HL-60 (cell line): ENCODE measurements around the gene CNST.

Experiments used
- DNase-seq, 2 experiments: peaks; one replicate each; pipeline ENCODE4 v3.0.0-alpha.2; 2010 to 2020; ENCODE audit warnings: low read depth in 1 of 2, low spot score in 1 of 2
- H3K27ac ChIP-seq: fragments of 250-450 bp; sonication (Bioruptor Pico); replicated peaks from 2 replicates; pipeline ENCODE4 v1.5.1; 2020; ENCODE audit warnings: mild to moderate bottlenecking, moderate library complexity
- H3K27me3 ChIP-seq: fragments of 250-450 bp; sonication (Bioruptor Pico); 2 replicates; pipeline ENCODE4 v1.5.1; 2021; ENCODE audit warnings: mild to moderate bottlenecking, moderate library complexity; ENCODE audit not compliant: insufficient read depth, poor library complexity, severe bottlenecking
- H3K4me3 ChIP-seq: replicated peaks from 2 replicates; pipeline ENCODE4 v1.5.1; 2011; ENCODE audit warnings: mild to moderate bottlenecking, control low read depth, low read length; ENCODE audit not compliant: insufficient read depth
- GABPA ChIP-seq: IDR thresholded peaks from 2 replicates; pipeline ENCODE4 v1.6.1; 2012; ENCODE audit warnings: low read depth
- POLR2AphosphoS5 ChIP-seq: IDR thresholded peaks from 2 replicates; pipeline ENCODE4 v1.6.1; 2012; ENCODE audit warnings: low read depth
- REST ChIP-seq: IDR thresholded peaks from 2 replicates; pipeline ENCODE4 v1.6.1; 2012; ENCODE audit warnings: low read depth; ENCODE audit not compliant: insufficient replicate concordance
- SPI1 ChIP-seq: IDR thresholded peaks from 2 replicates; pipeline ENCODE4 v1.6.1; 2012; ENCODE audit warnings: low read depth, mild to moderate bottlenecking, borderline replicate concordance
- TF ChIP-seq, protein P1 (sequence below): IDR thresholded peaks from one replicate; pipeline ENCODE4 v1.5.1; 2011; ENCODE audit warnings: low read length, control low read depth, inconsistent platforms; ENCODE audit not compliant: insufficient read depth

The CNST gene

GRCh38 chr1:246698466-246699094 is 132.3 kb downstream of the CNST start:
- TF ChIP-seq GABPA (no peak), POLR2AphosphoS5 (no peak), SPI1 (no peak), REST (no peak)
- TF ChIP-seq, protein P1, sequence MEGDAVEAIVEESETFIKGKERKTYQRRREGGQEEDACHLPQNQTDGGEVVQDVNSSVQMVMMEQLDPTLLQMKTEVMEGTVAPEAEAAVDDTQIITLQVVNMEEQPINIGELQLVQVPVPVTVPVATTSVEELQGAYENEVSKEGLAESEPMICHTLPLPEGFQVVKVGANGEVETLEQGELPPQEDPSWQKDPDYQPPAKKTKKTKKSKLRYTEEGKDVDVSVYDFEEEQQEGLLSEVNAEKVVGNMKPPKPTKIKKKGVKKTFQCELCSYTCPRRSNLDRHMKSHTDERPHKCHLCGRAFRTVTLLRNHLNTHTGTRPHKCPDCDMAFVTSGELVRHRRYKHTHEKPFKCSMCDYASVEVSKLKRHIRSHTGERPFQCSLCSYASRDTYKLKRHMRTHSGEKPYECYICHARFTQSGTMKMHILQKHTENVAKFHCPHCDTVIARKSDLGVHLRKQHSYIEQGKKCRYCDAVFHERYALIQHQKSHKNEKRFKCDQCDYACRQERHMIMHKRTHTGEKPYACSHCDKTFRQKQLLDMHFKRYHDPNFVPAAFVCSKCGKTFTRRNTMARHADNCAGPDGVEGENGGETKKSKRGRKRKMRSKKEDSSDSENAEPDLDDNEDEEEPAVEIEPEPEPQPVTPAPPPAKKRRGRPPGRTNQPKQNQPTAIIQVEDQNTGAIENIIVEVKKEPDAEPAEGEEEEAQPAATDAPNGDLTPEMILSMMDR = no peak
- Histone ChIP-seq H3K27me3 (no peaks in the 10 kb centered on the region), H3K27ac (no peak overlapping the region), H3K4me3 (no peak overlapping the region)
- no peak for DNase-seq

- Histone ChIP-seq H3K4me3 (no peak overlapping the region), H3K27ac (no peak overlapping the region), H3K27me3 (no peaks in the 10 kb centered on the region)
- DNase-seq = peak; percentile 41 to 61
- TF ChIP-seq, protein P1 = peak; percentile 28
- TF ChIP-seq GABPA = no peak
Measured at GRCh38 chr1:246699095-246699735, 133.0 kb downstream of the CNST start.

GRCh38 chr1:246703581-246703980 is 137.3 kb downstream of the CNST start:
- peak in 1 of 2 experiments; percentile 77 for DNase-seq
- Histone ChIP-seq H3K4me3 (no peak overlapping the region), H3K27me3 (no peaks in the 10 kb centered on the region), H3K27ac (peak overlapping the region; percentile 46)
- TF ChIP-seq GABPA (no peak), SPI1 (no peak), REST (no peak), POLR2AphosphoS5 (no peak)
- TF ChIP-seq, protein P1 = no peak
